Measurements from ENCODE around the gene ASB10. TPM values are rescaled to one million over a fixed set of nuclear protein-coding genes. Genes with fewer than 3 reads are reported as not detected.

ASB10 gene
- total RNA-seq, 1 donor from 2014 or later: not detected

GRCh38 chr7:151225948-151226510 is 39.0 kb upstream of the ASB10 start:
- peak overlapping the region; percentile 96 for H3K27ac Mint-ChIP-seq
- peaks cover 5% of the 10 kb centered on the region for H3K27me3 Mint-ChIP-seq
- H3K4me3 Mint-ChIP-seq: peak overlapping the region; percentile 97
- no peak for DNase-seq
- peaks cover 29% of the 10 kb centered on the region for H3K4me1 Mint-ChIP-seq
- H3K36me3 Mint-ChIP-seq (ENCODE audit: low read depth): peaks cover 43% of the 10 kb centered on the region
- intact Hi-C loops (cut with micrococcal nuclease): loop anchor here (2.0 kb wide), 3 partner anchors 19 to 143 kb away; partner anchors contain the start of gene TMUB1
- no peaks in the 10 kb centered on the region for H3K9me3 Mint-ChIP-seq

GRCh38 chr7:151223728-151224127 is 36.7 kb upstream of the ASB10 start:
- no peak overlapping the region for H3K27ac Mint-ChIP-seq
- no peaks in the 10 kb centered on the region for H3K9me3 Mint-ChIP-seq
- no peaks in the 10 kb centered on the region for H3K27me3 Mint-ChIP-seq
- H3K36me3 Mint-ChIP-seq (ENCODE audit: low read depth): peaks cover 54% of the 10 kb centered on the region
- H3K4me3 Mint-ChIP-seq: no peak overlapping the region
- H3K4me1 Mint-ChIP-seq: peaks cover 32% of the 10 kb centered on the region
- intact Hi-C loops (cut with micrococcal nuclease): no loop called here
- DNase-seq: no peak

- no peak for DNase-seq
- H3K36me3 Mint-ChIP-seq (ENCODE audit: low read depth): peaks cover 57% of the 10 kb centered on the region
- intact Hi-C loops (cut with micrococcal nuclease): no loop called here
- H3K27ac Mint-ChIP-seq: no peak overlapping the region
- no peak overlapping the region for H3K4me3 Mint-ChIP-seq
- no peaks in the 10 kb centered on the region for H3K9me3 Mint-ChIP-seq
- H3K4me1 Mint-ChIP-seq: peaks cover 3% of the 10 kb centered on the region
- no peaks in the 10 kb centered on the region for H3K27me3 Mint-ChIP-seq
Measured at GRCh38 chr7:151218170-151218569, 31.1 kb upstream of the ASB10 start.

- H3K27ac Mint-ChIP-seq: no peak overlapping the region
- peaks cover 59% of the 10 kb centered on the region for H3K36me3 Mint-ChIP-seq (ENCODE audit: low read depth)
Measured at GRCh38 chr7:151215396-151215795, 28.3 kb upstream of the ASB10 start.

GRCh38 chr7:151213826-151214225 is 26.8 kb upstream of the ASB10 start:
- intact Hi-C loops (cut with micrococcal nuclease): no loop called here
- H3K27me3 Mint-ChIP-seq: no peaks in the 10 kb centered on the region
- H3K27ac Mint-ChIP-seq: no peak overlapping the region
- H3K4me1 Mint-ChIP-seq: peaks cover under 1% of the 10 kb centered on the region
- no peak for DNase-seq
- H3K36me3 Mint-ChIP-seq (ENCODE audit: low read depth): peaks cover 51% of the 10 kb centered on the region
- H3K9me3 Mint-ChIP-seq: no peaks in the 10 kb centered on the region
- no peak overlapping the region for H3K4me3 Mint-ChIP-seq

More at GRCh38 chr7:151215396-151215795, 28.3 kb upstream of the ASB10 start:
- H3K4me3 Mint-ChIP-seq: no peak overlapping the region
- H3K27me3 Mint-ChIP-seq: no peaks in the 10 kb centered on the region
- intact Hi-C loops (cut with micrococcal nuclease): no loop called here
- H3K9me3 Mint-ChIP-seq: no peaks in the 10 kb centered on the region
- peaks cover 3% of the 10 kb centered on the region for H3K4me1 Mint-ChIP-seq
- no peak for DNase-seq

GRCh38 chr7:151212626-151213025 is 25.6 kb upstream of the ASB10 start:
- Mint-ChIP-seq H3K27ac (no peak overlapping the region), H3K4me3 (no peak overlapping the region), H3K36me3 (ENCODE audit: low read depth) (peaks cover 39% of the 10 kb centered on the region), H3K4me1 (peaks cover 6% of the 10 kb centered on the region), H3K9me3 (no peaks in the 10 kb centered on the region), H3K27me3 (no peaks in the 10 kb centered on the region)
- no peak for DNase-seq
- intact Hi-C loops (cut with micrococcal nuclease): no loop called here

- Mint-ChIP-seq H3K27ac (no peak overlapping the region), H3K4me1 (peaks cover 17% of the 10 kb centered on the region), H3K36me3 (ENCODE audit: low read depth) (peaks cover 38% of the 10 kb centered on the region), H3K4me3 (no peak overlapping the region), H3K9me3 (no peaks in the 10 kb centered on the region), H3K27me3 (no peaks in the 10 kb centered on the region)
- DNase-seq: no peak
- intact Hi-C loops (cut with micrococcal nuclease): no loop called here
Measured at GRCh38 chr7:151211155-151211772, 24.2 kb upstream of the ASB10 start.

GRCh38 chr7:151210087-151210854 is 23.2 kb upstream of the ASB10 start, which contains the start of gene H2BK1:
Gene H2BK1 (minus strand): TSS chr7:151210488. CDS start chr7:151210318, 170 bp downstream.
- H3K27ac Mint-ChIP-seq: no peak within 1 kb of the TSS

GRCh38 chr7:151209588-151209987 is 22.5 kb upstream of the ASB10 start:
- Mint-ChIP-seq H3K4me3 (no peak overlapping the region), H3K36me3 (ENCODE audit: low read depth) (peaks cover 24% of the 10 kb centered on the region), H3K27me3 (peaks cover 3% of the 10 kb centered on the region), H3K9me3 (no peaks in the 10 kb centered on the region), H3K4me1 (peaks cover 17% of the 10 kb centered on the region), H3K27ac (no peak overlapping the region)
- DNase-seq: no peak
- intact Hi-C loops (cut with micrococcal nuclease): no loop called here

More at GRCh38 chr7:151210087-151210854, 23.2 kb upstream of the ASB10 start, which contains the start of gene H2BK1:
- DNase-seq: no peak
- H3K9me3 Mint-ChIP-seq: no peaks in the 10 kb centered on the region
- H3K4me3 Mint-ChIP-seq: no peak within 1 kb of the TSS
- intact Hi-C loops (cut with micrococcal nuclease): no loop called here
- H3K4me1 Mint-ChIP-seq: peaks cover 17% of the 10 kb centered on the region
- no peaks in the 10 kb centered on the region for H3K27me3 Mint-ChIP-seq
- peaks cover 31% of the 10 kb centered on the region for H3K36me3 Mint-ChIP-seq (ENCODE audit: low read depth)

GRCh38 chr7:151208253-151208862 is 21.3 kb upstream of the ASB10 start:
- peaks cover 17% of the 10 kb centered on the region for H3K4me1 Mint-ChIP-seq
- peaks cover 15% of the 10 kb centered on the region for H3K36me3 Mint-ChIP-seq (ENCODE audit: low read depth)
- peaks cover 4% of the 10 kb centered on the region for H3K27me3 Mint-ChIP-seq
- H3K4me3 Mint-ChIP-seq: no peak overlapping the region
- DNase-seq: no peak
- no peak overlapping the region for H3K27ac Mint-ChIP-seq
- intact Hi-C loops (cut with micrococcal nuclease): no loop called here
- H3K9me3 Mint-ChIP-seq: no peaks in the 10 kb centered on the region

- Mint-ChIP-seq H3K36me3 (ENCODE audit: low read depth) (peaks cover 10% of the 10 kb centered on the region), H3K27ac (no peak overlapping the region), H3K9me3 (no peaks in the 10 kb centered on the region), H3K27me3 (peaks cover 6% of the 10 kb centered on the region), H3K4me3 (peak overlapping the region; percentile 44), H3K4me1 (peaks cover 17% of the 10 kb centered on the region)
- intact Hi-C loops (cut with micrococcal nuclease): no loop called here
- DNase-seq: no peak
Measured at GRCh38 chr7:151207804-151208203, 20.8 kb upstream of the ASB10 start.

- Mint-ChIP-seq H3K4me1 (peaks cover 17% of the 10 kb centered on the region), H3K9me3 (no peaks in the 10 kb centered on the region), H3K27me3 (peaks cover 7% of the 10 kb centered on the region), H3K4me3 (peak overlapping the region; percentile 44), H3K27ac (no peak overlapping the region), H3K36me3 (ENCODE audit: low read depth) (peaks cover 6% of the 10 kb centered on the region)
- peak; percentile 64 for DNase-seq
- intact Hi-C loops (cut with micrococcal nuclease): no loop called here
Measured at GRCh38 chr7:151207315-151207714, 20.3 kb upstream of the ASB10 start.

- H3K27me3 Mint-ChIP-seq: peaks cover 7% of the 10 kb centered on the region
- intact Hi-C loops (cut with micrococcal nuclease): no loop called here
- peak overlapping the region; percentile 44 for H3K4me3 Mint-ChIP-seq
- peak; percentile 69 for DNase-seq
- H3K9me3 Mint-ChIP-seq: no peaks in the 10 kb centered on the region
- peaks cover 5% of the 10 kb centered on the region for H3K36me3 Mint-ChIP-seq (ENCODE audit: low read depth)
- H3K27ac Mint-ChIP-seq: no peak overlapping the region
- H3K4me1 Mint-ChIP-seq: peaks cover 17% of the 10 kb centered on the region
Measured at GRCh38 chr7:151206914-151207313, 19.9 kb upstream of the ASB10 start.

GRCh38 chr7:151205730-151206129 is 18.7 kb upstream of the ASB10 start:
- H3K4me3 Mint-ChIP-seq: no peak overlapping the region

More at GRCh38 chr7:151205730-151206129, 18.7 kb upstream of the ASB10 start:
- Mint-ChIP-seq H3K4me1 (peaks cover 17% of the 10 kb centered on the region), H3K27me3 (peaks cover 12% of the 10 kb centered on the region), H3K36me3 (ENCODE audit: low read depth) (peaks cover 2% of the 10 kb centered on the region), H3K9me3 (no peaks in the 10 kb centered on the region), H3K27ac (no peak overlapping the region)
- no peak for DNase-seq
- intact Hi-C loops (cut with micrococcal nuclease): no loop called here

Measured in activated CD4-positive, alpha-beta T cell treated with anti-CD3 and anti-CD28 coated beads, Interleukin-2, amount 10 ng/mL, durations not matched to agents 24 days and 14 days (primary cell).